ENCODE data around the gene ERH. TPM values are rescaled to one million over a fixed set of nuclear protein-coding genes. Genes with fewer than 3 reads are reported as not detected.

The ERH gene
- total RNA-seq, 1 experiment from 2014 or later: 352 TPM

DNA sequence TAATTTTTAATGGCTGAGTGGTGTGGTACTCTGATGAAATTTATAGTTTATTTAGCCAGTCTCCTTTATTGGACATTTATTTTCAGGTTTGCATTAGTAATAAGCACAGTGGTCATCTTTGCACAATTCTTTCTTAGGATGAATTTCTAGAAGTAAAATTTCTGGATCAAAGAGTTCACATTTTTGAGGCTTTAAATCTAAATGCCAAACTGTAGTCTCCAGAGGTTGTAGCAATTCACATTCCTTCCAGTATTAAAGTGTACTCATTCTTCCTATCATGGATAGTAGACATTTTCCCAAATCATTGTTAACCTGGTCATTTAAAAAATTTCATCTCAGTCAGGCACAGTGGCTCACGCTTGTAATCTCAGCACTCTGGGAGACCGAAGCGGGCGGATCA lies 25.2 kb upstream of the ERH start:
- no peaks in the 10 kb centered on the region for H3K9me2 ChIP-seq (ENCODE audit: insufficient read depth)

More for the DNA sequence above, 25.2 kb upstream of the ERH start:
- no TSS peak for BruUV-seq (replicated peaks)
- no peaks in the 10 kb centered on the region for H3K27me3 ChIP-seq (ENCODE audit: insufficient read depth, low read length)
- H3K79me2 ChIP-seq (ENCODE audit: insufficient read depth, low read length): peaks cover 41% of the 10 kb centered on the region
- ChIA-PET CTCF (no interaction called here), POLR2A (no interaction called here), RAD21 (ENCODE audit: low non-redundant PET in 1 of 2, low total read pairs in 2 of 2, uncharacterized antibody in 2 of 2, unreplicated experiment in 2 of 2) (no interaction called here)
- no peak overlapping the region for H2AFZ ChIP-seq (ENCODE audit: low read depth, low read length, poor library complexity, severe bottlenecking)
- TF ChIP-seq EGR1 (IDR thresholded peaks at IDR 0.05; ENCODE audit: low read depth): no peak
- TF ChIP-seq ZBTB33 (IDR thresholded peaks at IDR 0.05; ENCODE audit: extremely low read depth, insufficient replicate concordance, low read length): no peak
- TF ChIP-seq, protein P1, sequence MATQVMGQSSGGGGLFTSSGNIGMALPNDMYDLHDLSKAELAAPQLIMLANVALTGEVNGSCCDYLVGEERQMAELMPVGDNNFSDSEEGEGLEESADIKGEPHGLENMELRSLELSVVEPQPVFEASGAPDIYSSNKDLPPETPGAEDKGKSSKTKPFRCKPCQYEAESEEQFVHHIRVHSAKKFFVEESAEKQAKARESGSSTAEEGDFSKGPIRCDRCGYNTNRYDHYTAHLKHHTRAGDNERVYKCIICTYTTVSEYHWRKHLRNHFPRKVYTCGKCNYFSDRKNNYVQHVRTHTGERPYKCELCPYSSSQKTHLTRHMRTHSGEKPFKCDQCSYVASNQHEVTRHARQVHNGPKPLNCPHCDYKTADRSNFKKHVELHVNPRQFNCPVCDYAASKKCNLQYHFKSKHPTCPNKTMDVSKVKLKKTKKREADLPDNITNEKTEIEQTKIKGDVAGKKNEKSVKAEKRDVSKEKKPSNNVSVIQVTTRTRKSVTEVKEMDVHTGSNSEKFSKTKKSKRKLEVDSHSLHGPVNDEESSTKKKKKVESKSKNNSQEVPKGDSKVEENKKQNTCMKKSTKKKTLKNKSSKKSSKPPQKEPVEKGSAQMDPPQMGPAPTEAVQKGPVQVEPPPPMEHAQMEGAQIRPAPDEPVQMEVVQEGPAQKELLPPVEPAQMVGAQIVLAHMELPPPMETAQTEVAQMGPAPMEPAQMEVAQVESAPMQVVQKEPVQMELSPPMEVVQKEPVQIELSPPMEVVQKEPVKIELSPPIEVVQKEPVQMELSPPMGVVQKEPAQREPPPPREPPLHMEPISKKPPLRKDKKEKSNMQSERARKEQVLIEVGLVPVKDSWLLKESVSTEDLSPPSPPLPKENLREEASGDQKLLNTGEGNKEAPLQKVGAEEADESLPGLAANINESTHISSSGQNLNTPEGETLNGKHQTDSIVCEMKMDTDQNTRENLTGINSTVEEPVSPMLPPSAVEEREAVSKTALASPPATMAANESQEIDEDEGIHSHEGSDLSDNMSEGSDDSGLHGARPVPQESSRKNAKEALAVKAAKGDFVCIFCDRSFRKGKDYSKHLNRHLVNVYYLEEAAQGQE (IDR thresholded peaks at IDR 0.05; ENCODE audit: low read depth): no peak
- TF ChIP-seq SIN3A (IDR thresholded peaks at IDR 0.05; ENCODE audit: low read depth): no peak
- TF ChIP-seq, protein P2, sequence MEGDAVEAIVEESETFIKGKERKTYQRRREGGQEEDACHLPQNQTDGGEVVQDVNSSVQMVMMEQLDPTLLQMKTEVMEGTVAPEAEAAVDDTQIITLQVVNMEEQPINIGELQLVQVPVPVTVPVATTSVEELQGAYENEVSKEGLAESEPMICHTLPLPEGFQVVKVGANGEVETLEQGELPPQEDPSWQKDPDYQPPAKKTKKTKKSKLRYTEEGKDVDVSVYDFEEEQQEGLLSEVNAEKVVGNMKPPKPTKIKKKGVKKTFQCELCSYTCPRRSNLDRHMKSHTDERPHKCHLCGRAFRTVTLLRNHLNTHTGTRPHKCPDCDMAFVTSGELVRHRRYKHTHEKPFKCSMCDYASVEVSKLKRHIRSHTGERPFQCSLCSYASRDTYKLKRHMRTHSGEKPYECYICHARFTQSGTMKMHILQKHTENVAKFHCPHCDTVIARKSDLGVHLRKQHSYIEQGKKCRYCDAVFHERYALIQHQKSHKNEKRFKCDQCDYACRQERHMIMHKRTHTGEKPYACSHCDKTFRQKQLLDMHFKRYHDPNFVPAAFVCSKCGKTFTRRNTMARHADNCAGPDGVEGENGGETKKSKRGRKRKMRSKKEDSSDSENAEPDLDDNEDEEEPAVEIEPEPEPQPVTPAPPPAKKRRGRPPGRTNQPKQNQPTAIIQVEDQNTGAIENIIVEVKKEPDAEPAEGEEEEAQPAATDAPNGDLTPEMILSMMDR (IDR thresholded peaks at IDR 0.05 in 2 of 3, conservative IDR thresholded peaks at IDR 0.05 in 1 of 3; ENCODE audit: borderline replicate concordance in 1 of 3, insufficient read depth in 1 of 3, low read depth in 2 of 3, low read length in 2 of 3): no peak
- TF ChIP-seq SRF (IDR thresholded peaks at IDR 0.05; ENCODE audit: low read depth): no peak
- no peak for TF ChIP-seq RAD21 (IDR thresholded peaks at IDR 0.05; ENCODE audit: low read depth)
- no peak for TF ChIP-seq CBX3 (IDR thresholded peaks at IDR 0.05; ENCODE audit: low read depth)
- TF ChIP-seq ZFX (IDR thresholded peaks at IDR 0.05): no peak
- TF ChIP-seq ELF1 (IDR thresholded peaks at IDR 0.05; ENCODE audit: borderline replicate concordance, low read depth): no peak
- TF ChIP-seq, protein P3, sequence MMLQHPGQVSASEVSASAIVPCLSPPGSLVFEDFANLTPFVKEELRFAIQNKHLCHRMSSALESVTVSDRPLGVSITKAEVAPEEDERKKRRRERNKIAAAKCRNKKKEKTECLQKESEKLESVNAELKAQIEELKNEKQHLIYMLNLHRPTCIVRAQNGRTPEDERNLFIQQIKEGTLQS (IDR thresholded peaks at IDR 0.05): no peak
- no peak for TF ChIP-seq CEBPB (IDR thresholded peaks at IDR 0.05; ENCODE audit: low read depth)
- no peak for TF ChIP-seq TCF7L2 (IDR thresholded peaks at IDR 0.05; ENCODE audit: borderline replicate concordance, extremely low read depth, insufficient read depth, insufficient read length)
- TF ChIP-seq MAX (IDR thresholded peaks at IDR 0.05): no peak
- no peak for TF ChIP-seq POLR2AphosphoS5 (IDR thresholded peaks at IDR 0.05; ENCODE audit: low read depth, low read length)
- TF ChIP-seq ZNF274 (IDR thresholded peaks at IDR 0.05; ENCODE audit: low read depth, low read length): no peak
- no peak for TF ChIP-seq YY1 (IDR thresholded peaks at IDR 0.05; ENCODE audit: extremely low read depth, insufficient replicate concordance, low read depth, low read length)
- TF ChIP-seq EZH2 (IDR thresholded peaks at IDR 0.05): no peak
- H3K27ac ChIP-seq (ENCODE audit: low read depth, low read length): no peak overlapping the region
- peaks cover 3 to 14% of the 10 kb centered on the region in 2 experiments; a peak in 3 of 4 replicates for H3K36me3 ChIP-seq (ENCODE audit: control insufficient read depth in 1 of 2, insufficient read depth in 2 of 2, low read length in 2 of 2)
- H3K9me3 ChIP-seq (ENCODE audit: control insufficient read depth in 1 of 2, insufficient read depth in 1 of 2, low read depth in 1 of 2, low read length in 2 of 2): no peaks in the 10 kb centered on the region
- no peaks in the 10 kb centered on the region for H4K20me1 ChIP-seq (ENCODE audit: insufficient read depth)
- no peak for ATAC-seq
- no peak for DNase-seq (ENCODE audit: low read depth, low spot score)
- no peaks in the 10 kb centered on the region for H3K4me1 ChIP-seq (ENCODE audit: control insufficient read depth in 1 of 2, insufficient read depth in 2 of 2, low read length in 2 of 2)
- H3K9ac ChIP-seq (ENCODE audit: low read length): no peak overlapping the region
- intact Hi-C loops (cut with micrococcal nuclease): no loop called here
- no peak overlapping the region for H3K4me2 ChIP-seq (ENCODE audit: low read length)
- no peak overlapping the region for H3K4me3 ChIP-seq (replicated peaks in 1 of 2; ENCODE audit: low read depth in 1 of 2, low read length in 2 of 2)

Data from HCT116 (cell line).